ENCODE data around the gene MYOM1.

- no peak for TF ChIP-seq CTCF (IDR thresholded peaks at IDR 0.05)
- TF ChIP-seq POLR2A (IDR thresholded peaks at IDR 0.05), result no peak
Observed at GRCh38 chr18:3214855-3215637, 4.7 kb downstream of the MYOM1 start.

Data from thyroid gland (tissue), 4 donors.